HepG2 (cell line): Measurements from ENCODE around the gene DGAT2L6. TPM values are rescaled to one million over a fixed set of nuclear protein-coding genes. Genes with fewer than 3 reads are reported as not detected.

ENCODE experiments used
- EED ChIP-seq: sonication (generic); formaldehyde crosslinking; IDR thresholded peaks from 2 replicates; pipeline ENCODE4 v1.5.0; 2020; ENCODE audit warnings: mild to moderate bottlenecking, missing genetic modification reagents
- FOXJ3 ChIP-seq: sonication (generic); formaldehyde crosslinking; IDR thresholded peaks from 2 replicates; pipeline ENCODE4 v1.4.0; 2020; ENCODE audit warnings: missing genetic modification reagents, mild to moderate bottlenecking, borderline replicate concordance
- KDM1A ChIP-seq: IDR thresholded peaks from 2 replicates; pipeline ENCODE4 v1.6.1; 2016; ENCODE audit warnings: missing compliant biosample characterization
- NFATC3 ChIP-seq: sonication (generic); formaldehyde crosslinking; IDR thresholded peaks from 2 replicates; pipeline ENCODE4 v1.5.1; 2020; ENCODE audit warnings: mild to moderate bottlenecking, missing genetic modification reagents
- RAD21 ChIP-seq: fragments of 450-650 bp; formaldehyde crosslinking; IDR thresholded peaks from 2 replicates; pipeline ENCODE4 v1.5.0; 2020; ENCODE audit warnings: mild to moderate bottlenecking
- TCF7L2 ChIP-seq: IDR thresholded peaks from 2 replicates; pipeline ENCODE4 v1.6.1; 2011; ENCODE audit warnings: mild to moderate bottlenecking, low read depth, low read length, moderate library complexity
- ZFP37 ChIP-seq: sonication (generic); formaldehyde crosslinking; IDR thresholded peaks from 2 replicates; pipeline ENCODE4 v1.4.0; 2020; ENCODE audit warnings: missing genetic modification reagents, borderline replicate concordance
- polyA plus RNA-seq, 8 experiments: library from polyadenylated mRNA; depleted of rRNA in 3 of 8; stranded (reverse) in 7 of 8; unstranded in 1 of 8; fragments of >200 nt; fragmentation: Illumina TruSeq in 4 of 8; extraction: Trizol in 4 of 8; gene quantifications; 2 replicates each; pipeline versions ENCODE4 v1.2.1 to v1.2.3, GENCODE V29; 2011 to 2016; ENCODE audit warnings: low read depth in 4 of 8, missing spikeins in 1 of 8, mixed read lengths in 1 of 8; ENCODE audit not compliant: insufficient read depth in 1 of 8
- total RNA-seq, 5 experiments: library from RNA; depleted of rRNA; stranded (reverse); fragments of >200 nt; fragmentation: Illumina TruSeq; extraction: Trizol; gene quantifications; 2 replicates each; pipeline ENCODE4 v1.2.3, GENCODE V29; 2016; ENCODE audit warnings: low read depth in 1 of 5
- TF ChIP-seq, protein P1 (sequence below): sonication (generic); formaldehyde crosslinking; IDR thresholded peaks from 2 replicates; pipeline ENCODE4 v1.4.0; 2020; ENCODE audit warnings: missing genetic modification reagents, mild to moderate bottlenecking, borderline replicate concordance
- TF ChIP-seq, protein P2 (sequence below): sonication (generic); formaldehyde crosslinking; IDR thresholded peaks from 2 replicates; pipeline ENCODE4 v1.5.0; 2020; ENCODE audit warnings: mild to moderate bottlenecking, missing genetic modification reagents, borderline replicate concordance
- TF ChIP-seq, protein P3 (sequence below): sonication (generic); formaldehyde crosslinking; IDR thresholded peaks from 2 replicates; pipeline ENCODE4 v1.4.0; 2020; ENCODE audit warnings: mild to moderate bottlenecking, low read depth, missing genetic modification reagents
- TF ChIP-seq, protein P4 (sequence below): sonication (generic); formaldehyde crosslinking; IDR thresholded peaks from 2 replicates; pipeline ENCODE4 v1.9.0; 2021; ENCODE audit warnings: missing genetic modification reagents, mild to moderate bottlenecking, borderline replicate concordance
- TF ChIP-seq, protein P5 (sequence below): sonication (generic); formaldehyde crosslinking; IDR thresholded peaks from 2 replicates; pipeline ENCODE4 v1.9.0; 2021; ENCODE audit warnings: missing genetic modification reagents, borderline replicate concordance
- TF ChIP-seq, protein P6 (sequence below): IDR thresholded peaks from 2 replicates; pipeline ENCODE4 v1.6.1; 2016; ENCODE audit warnings: control low read depth
- TF ChIP-seq, protein P7 (sequence below): sonication (generic); formaldehyde crosslinking; IDR thresholded peaks from 2 replicates; pipeline ENCODE4 v1.8.0; 2022; ENCODE audit warnings: mild to moderate bottlenecking, missing genetic modification reagents, moderate library complexity

The DGAT2L6 gene
- total and polyA plus RNA-seq, 2 of the 13 experiments (the other 11 are each of a cell fraction or from before 2014, with no cell fraction given): not detected

DNA sequence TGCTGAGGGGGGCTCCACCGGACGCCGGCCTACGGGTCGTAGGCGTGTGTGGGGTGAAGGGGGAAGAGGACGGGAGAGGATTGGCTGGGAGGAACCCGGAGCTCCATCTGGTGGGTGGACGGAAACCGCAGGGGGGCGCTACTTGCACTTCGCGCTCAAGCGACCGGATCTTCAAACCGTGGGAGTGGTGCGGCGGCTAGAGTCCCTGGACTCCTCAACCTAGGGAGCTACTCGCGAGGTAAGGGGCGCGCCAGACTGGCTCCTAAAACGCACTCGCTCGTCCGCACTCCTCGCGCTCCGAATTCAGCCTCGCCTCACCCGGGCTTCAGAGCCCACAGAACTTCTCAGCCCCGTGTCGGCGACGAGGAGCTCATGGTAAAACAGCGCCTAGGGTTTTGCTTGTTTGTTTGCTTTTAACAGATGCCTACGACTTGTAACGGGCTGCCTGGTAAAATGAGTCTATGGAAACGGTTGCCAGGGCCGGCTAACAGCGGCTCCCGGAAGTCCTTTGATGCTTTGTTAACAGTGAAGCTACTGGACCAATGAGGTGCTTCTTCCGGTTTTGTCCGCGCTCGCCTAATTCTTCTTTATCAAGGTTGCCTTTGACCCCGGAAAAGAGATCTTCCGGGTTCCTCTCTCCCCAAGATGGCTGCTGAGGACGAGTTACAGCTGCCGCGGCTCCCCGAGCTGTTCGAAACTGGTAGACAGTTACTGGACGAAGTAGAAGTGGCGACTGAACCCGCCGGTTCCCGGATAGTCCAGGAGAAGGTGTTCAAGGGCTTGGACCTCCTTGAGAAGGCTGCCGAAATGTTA is 43.8 kb upstream of the DGAT2L6 start, which contains the start of gene IGBP1 (continued):
- TF ChIP-seq, protein P1, sequence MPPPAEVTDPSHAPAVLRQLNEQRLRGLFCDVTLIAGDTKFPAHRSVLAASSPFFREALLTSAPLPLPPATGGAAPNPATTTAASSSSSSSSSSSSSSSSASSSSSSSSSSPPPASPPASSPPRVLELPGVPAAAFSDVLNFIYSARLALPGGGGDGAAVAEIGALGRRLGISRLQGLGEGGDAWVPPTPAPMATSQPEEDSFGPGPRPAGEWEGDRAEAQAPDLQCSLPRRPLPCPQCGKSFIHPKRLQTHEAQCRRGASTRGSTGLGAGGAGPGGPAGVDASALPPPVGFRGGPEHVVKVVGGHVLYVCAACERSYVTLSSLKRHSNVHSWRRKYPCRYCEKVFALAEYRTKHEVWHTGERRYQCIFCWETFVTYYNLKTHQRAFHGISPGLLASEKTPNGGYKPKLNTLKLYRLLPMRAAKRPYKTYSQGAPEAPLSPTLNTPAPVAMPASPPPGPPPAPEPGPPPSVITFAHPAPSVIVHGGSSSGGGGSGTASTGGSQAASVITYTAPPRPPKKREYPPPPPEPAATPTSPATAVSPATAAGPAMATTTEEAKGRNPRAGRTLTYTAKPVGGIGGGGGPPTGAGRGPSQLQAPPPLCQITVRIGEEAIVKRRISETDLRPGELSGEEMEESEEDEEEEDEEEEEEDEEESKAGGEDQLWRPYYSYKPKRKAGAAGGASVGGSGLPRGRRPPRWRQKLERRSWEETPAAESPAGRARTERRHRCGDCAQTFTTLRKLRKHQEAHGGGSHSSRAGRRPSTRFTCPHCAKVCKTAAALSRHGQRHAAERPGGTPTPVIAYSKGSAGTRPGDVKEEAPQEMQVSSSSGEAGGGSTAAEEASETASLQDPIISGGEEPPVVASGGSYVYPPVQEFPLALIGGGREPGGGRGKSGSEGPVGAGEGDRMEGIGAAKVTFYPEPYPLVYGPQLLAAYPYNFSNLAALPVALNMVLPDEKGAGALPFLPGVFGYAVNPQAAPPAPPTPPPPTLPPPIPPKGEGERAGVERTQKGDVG (CRISPR knock-in tag): no peak
- TF ChIP-seq, protein P2, sequence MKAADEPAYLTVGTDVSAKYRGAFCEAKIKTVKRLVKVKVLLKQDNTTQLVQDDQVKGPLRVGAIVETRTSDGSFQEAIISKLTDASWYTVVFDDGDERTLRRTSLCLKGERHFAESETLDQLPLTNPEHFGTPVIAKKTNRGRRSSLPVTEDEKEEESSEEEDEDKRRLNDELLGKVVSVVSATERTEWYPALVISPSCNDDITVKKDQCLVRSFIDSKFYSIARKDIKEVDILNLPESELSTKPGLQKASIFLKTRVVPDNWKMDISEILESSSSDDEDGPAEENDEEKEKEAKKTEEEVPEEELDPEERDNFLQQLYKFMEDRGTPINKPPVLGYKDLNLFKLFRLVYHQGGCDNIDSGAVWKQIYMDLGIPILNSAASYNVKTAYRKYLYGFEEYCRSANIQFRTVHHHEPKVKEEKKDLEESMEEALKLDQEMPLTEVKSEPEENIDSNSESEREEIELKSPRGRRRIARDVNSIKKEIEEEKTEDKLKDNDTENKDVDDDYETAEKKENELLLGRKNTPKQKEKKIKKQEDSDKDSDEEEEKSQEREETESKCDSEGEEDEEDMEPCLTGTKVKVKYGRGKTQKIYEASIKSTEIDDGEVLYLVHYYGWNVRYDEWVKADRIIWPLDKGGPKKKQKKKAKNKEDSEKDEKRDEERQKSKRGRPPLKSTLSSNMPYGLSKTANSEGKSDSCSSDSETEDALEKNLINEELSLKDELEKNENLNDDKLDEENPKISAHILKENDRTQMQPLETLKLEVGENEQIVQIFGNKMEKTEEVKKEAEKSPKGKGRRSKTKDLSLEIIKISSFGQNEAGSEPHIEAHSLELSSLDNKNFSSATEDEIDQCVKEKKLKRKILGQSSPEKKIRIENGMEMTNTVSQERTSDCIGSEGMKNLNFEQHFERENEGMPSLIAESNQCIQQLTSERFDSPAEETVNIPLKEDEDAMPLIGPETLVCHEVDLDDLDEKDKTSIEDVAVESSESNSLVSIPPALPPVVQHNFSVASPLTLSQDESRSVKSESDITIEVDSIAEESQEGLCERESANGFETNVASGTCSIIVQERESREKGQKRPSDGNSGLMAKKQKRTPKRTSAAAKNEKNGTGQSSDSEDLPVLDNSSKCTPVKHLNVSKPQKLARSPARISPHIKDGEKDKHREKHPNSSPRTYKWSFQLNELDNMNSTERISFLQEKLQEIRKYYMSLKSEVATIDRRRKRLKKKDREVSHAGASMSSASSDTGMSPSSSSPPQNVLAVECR: peak; percentile 80; the same call in 1 of the 2 replicates
- no peak for TF ChIP-seq ZFP37
- TF ChIP-seq, protein P3, sequence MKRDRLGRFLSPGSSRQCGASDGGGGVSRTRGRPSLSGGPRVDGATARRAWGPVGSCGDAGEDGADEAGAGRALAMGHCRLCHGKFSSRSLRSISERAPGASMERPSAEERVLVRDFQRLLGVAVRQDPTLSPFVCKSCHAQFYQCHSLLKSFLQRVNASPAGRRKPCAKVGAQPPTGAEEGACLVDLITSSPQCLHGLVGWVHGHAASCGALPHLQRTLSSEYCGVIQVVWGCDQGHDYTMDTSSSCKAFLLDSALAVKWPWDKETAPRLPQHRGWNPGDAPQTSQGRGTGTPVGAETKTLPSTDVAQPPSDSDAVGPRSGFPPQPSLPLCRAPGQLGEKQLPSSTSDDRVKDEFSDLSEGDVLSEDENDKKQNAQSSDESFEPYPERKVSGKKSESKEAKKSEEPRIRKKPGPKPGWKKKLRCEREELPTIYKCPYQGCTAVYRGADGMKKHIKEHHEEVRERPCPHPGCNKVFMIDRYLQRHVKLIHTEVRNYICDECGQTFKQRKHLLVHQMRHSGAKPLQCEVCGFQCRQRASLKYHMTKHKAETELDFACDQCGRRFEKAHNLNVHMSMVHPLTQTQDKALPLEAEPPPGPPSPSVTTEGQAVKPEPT (CRISPR knock-in tag): no peak
- no peak for TF ChIP-seq FOXJ3 (CRISPR knock-in tag)
- TF ChIP-seq, protein P4, sequence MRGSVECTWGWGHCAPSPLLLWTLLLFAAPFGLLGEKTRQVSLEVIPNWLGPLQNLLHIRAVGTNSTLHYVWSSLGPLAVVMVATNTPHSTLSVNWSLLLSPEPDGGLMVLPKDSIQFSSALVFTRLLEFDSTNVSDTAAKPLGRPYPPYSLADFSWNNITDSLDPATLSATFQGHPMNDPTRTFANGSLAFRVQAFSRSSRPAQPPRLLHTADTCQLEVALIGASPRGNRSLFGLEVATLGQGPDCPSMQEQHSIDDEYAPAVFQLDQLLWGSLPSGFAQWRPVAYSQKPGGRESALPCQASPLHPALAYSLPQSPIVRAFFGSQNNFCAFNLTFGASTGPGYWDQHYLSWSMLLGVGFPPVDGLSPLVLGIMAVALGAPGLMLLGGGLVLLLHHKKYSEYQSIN: no peak
- TF ChIP-seq RAD21 (CRISPR knock-in tag): 0 out of 2 replicates have a peak, but pooled peaks have one; percentile 35
- no peak for TF ChIP-seq TCF7L2
- TF ChIP-seq EED (CRISPR knock-in tag): no peak
- no peak for TF ChIP-seq NFATC3
- TF ChIP-seq KDM1A (CRISPR knock-in tag): no peak
- TF ChIP-seq, protein P5, sequence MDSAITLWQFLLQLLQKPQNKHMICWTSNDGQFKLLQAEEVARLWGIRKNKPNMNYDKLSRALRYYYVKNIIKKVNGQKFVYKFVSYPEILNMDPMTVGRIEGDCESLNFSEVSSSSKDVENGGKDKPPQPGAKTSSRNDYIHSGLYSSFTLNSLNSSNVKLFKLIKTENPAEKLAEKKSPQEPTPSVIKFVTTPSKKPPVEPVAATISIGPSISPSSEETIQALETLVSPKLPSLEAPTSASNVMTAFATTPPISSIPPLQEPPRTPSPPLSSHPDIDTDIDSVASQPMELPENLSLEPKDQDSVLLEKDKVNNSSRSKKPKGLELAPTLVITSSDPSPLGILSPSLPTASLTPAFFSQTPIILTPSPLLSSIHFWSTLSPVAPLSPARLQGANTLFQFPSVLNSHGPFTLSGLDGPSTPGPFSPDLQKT (CRISPR knock-in tag): no peak
- TF ChIP-seq, protein P6, sequence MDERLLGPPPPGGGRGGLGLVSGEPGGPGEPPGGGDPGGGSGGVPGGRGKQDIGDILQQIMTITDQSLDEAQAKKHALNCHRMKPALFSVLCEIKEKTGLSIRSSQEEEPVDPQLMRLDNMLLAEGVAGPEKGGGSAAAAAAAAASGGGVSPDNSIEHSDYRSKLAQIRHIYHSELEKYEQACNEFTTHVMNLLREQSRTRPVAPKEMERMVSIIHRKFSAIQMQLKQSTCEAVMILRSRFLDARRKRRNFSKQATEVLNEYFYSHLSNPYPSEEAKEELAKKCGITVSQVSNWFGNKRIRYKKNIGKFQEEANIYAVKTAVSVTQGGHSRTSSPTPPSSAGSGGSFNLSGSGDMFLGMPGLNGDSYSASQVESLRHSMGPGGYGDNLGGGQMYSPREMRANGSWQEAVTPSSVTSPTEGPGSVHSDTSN (CRISPR knock-in tag): no peak
- TF ChIP-seq, protein P7, sequence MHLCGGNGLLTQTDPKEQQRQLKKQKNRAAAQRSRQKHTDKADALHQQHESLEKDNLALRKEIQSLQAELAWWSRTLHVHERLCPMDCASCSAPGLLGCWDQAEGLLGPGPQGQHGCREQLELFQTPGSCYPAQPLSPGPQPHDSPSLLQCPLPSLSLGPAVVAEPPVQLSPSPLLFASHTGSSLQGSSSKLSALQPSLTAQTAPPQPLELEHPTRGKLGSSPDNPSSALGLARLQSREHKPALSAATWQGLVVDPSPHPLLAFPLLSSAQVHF (CRISPR knock-in tag): no peak
